GM12891 (cell line): ENCODE results near the gene CELF2.

Experiments
- POLR2A ChIP-seq: IDR thresholded peaks from 2 replicates; pipeline ENCODE4 v1.6.1; 2011; ENCODE audit warnings: low read depth, low read length, control low read depth
- POLR2AphosphoS5 ChIP-seq: IDR thresholded peaks from 2 replicates; pipeline ENCODE4 v1.6.1; 2011; ENCODE audit warnings: low read depth, low read length, control low read depth
- TAF1 ChIP-seq: IDR thresholded peaks from 2 replicates; pipeline ENCODE4 v1.6.1; 2011; ENCODE audit warnings: low read depth, low read length, control low read depth

DNA sequence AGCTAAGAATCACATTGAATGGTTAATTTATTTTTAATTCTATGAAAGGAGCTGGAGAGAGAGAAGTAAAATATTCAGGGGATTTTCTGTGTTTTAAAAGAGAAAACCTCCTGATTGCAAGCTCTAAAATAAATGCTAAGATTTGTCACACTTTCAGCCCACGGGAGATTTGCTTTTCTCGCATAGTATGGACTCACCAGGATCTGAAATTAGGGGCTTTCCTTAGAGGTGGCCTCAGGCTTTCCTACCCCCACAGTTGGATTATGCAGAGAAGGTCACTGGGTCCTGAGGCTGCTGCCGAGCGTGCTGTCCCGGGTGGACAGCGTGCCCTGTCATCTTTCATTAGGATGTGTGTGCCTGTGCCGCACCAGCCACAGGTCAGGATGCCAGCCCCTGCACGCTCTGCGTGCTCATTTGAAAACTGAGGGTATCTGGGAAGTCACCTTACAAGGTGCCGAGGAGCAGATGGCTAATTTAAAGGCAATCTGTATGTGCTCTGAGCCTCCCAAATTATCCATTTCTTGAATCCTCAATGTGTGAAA lies 258.8 kb downstream of the CELF2 start:
- no peak for TF ChIP-seq POLR2A
- no peak for TF ChIP-seq TAF1
- TF ChIP-seq POLR2AphosphoS5: no peak
